ENCODE data around the gene KCNN1. TPM values are rescaled to one million over a fixed set of nuclear protein-coding genes. Genes with fewer than 3 reads are reported as not detected.

KCNN1 gene
- total and polyA plus RNA-seq, 3 donors from 2014 or later, result 4.4 to 15.9 (median 10.3) TPM

DNA sequence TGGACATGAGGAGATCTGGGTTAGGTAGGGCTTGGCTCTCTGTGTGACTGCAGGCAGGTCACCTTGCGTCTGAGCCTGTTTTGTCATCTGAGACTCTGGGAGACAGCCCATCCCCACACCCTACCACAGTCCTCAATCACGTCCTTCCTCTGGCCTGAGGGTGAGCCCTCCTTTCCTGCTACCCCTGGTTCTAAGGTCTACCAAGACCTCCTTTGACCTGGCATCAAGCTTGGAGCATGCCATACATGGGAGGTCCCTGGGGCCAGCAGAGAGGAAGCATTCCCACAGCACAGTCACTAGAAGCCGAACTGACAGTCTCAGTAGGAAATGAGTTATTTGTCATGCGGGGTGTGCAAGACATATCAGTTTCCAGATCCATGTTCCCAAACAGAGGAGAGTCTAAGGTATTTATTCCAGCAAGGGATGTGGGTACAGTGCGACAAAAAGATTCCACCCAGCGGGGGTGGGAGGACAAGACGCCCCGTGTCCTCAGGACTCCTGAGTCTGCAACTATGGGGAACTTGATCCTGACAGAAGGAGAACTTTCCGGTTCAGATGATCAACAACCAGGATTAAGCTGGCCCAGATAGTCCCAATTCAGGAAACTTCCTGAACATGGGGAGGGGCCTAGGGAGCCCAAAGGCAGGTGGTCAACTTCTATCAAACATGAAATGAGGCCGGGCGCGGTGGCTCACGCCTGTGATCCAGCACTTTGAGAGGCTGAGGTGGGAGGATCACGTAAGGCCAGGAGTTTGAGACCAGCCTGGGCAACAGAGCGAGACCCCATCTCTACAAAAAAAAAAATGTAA is 50.6 kb downstream of the KCNN1 start:
- TF ChIP-seq POLR2A (IDR thresholded peaks at IDR 0.05) (no peak), CTCF (IDR thresholded peaks at IDR 0.05) (no peak)
- DNase-seq, result no peak
- no peaks in the 10 kb centered on the region for H3K27me3 ChIP-seq
- WGBS, 2 donors, result 74 to 77% methylated on average over 12 to 15 of the region's 15 CpGs
- intact Hi-C loops (cut with DNase I; ENCODE audit: low total_unique reads), result no loop called here
- H3K4me3 ChIP-seq, result no peak overlapping the region
- H3K36me3 ChIP-seq (ENCODE audit: low read depth, missing control alignments), result no peaks in the 10 kb centered on the region
- peaks cover 38% of the 10 kb centered on the region for H3K4me1 ChIP-seq
- H3K27ac ChIP-seq, result peak overlapping the region; percentile 8 to 84
- H3K9me3 ChIP-seq, result no peaks in the 10 kb centered on the region

DNA sequence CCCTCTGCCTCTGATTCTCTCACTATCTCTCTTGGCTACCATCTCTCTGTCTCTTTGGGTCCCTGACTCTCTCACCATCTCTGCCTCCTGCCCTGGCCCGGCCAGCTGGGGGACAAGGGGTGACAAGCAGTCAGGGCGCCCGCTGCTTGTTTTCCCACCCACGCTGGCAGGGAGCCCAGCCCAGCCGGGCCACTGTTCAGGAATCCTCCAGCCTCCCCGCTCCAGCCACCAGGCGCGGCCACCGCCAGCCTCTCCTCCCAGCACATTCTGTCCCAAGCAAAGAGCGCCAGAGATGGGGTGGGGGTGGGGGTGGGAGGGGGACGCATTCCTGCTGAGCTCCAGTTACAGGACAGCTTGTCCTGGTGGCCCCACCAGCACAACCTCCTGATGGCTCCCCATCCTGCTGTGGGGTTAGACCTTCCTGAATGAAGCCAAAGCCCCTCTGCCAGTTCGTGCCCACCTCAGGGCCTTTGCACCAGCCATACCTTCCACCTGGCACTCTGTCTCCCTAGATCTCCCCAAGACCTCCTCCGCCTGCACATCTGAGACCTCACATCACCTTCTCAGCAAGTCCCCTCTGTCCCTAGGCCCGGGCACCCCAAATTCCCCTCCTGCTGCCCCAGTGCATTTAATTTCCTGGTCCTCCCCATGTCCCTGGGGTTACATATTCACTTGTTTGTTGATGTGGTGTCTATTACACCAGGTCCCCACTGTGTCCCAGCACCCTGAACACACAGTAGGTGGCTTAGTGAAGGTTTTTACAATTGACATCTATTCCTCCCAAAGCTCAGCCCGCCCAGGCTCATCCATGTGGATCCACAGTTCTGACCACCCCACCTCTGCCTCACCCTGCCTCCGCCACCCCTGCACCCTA is 53.5 kb downstream of the KCNN1 start:
- Histone ChIP-seq H3K27ac (peak overlapping the region; percentile 81 to 90), H3K27me3 (no peaks in the 10 kb centered on the region), H3K4me1 (peaks cover 52% of the 10 kb centered on the region), H3K9me3 (no peaks in the 10 kb centered on the region), H3K36me3 (ENCODE audit: low read depth, missing control alignments) (no peaks in the 10 kb centered on the region), H3K4me3 (no peak overlapping the region)
- peak; percentile 82 for DNase-seq
- intact Hi-C loops (cut with DNase I; ENCODE audit: low total_unique reads), result no loop called here
- WGBS, 2 donors, result 49 to 50% methylated on average over 15 to 16 of the region's 16 CpGs
- TF ChIP-seq POLR2A (IDR thresholded peaks at IDR 0.05) (no peak), CTCF (IDR thresholded peaks at IDR 0.05) (no peak)

DNA sequence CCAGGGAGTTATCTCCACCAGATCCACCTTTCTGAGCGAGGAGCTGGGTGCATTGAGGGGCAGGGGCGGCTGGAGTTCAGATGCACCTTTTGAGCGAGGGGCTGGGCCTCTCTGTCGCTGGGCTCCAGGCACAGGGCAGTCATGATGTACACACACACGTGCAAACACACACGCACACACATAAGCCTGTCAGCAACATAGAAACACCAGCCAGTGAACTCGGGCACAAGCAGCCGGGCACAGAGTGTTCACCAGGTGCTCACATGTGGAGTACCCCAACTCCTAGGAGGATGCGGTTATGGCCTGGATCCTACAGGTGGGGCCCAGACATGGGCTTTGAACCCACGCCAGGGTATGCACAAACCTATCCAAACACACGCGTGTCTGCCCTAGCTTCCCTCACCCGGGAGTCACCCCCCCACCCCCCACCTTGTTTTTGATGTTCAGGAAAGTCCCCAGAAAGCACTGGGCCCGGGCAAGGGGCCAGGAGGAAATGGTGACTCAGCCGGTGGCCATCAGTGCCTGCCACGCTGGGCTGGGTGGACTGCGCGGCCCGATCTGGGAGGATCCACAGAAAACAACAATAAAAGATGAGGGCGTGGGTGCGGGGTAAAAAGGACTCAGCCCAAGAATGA is 54.3 kb downstream of the KCNN1 start:
- Histone ChIP-seq H3K4me3 (no peak overlapping the region), H3K27me3 (no peaks in the 10 kb centered on the region), H3K36me3 (ENCODE audit: low read depth, missing control alignments) (no peaks in the 10 kb centered on the region), H3K4me1 (peaks cover 52% of the 10 kb centered on the region), H3K27ac (peak overlapping the region; percentile 81 to 90), H3K9me3 (no peaks in the 10 kb centered on the region)
- TF ChIP-seq CTCF (IDR thresholded peaks at IDR 0.05) (no peak), POLR2A (IDR thresholded peaks at IDR 0.05) (no peak)
- intact Hi-C loops (cut with DNase I; ENCODE audit: low total_unique reads), result no loop called here
- WGBS, 2 donors, result 32 to 50% methylated on average over 18 to 21 of the region's 21 CpGs
- DNase-seq, result peak; percentile 57

- no peak overlapping the region for H3K4me3 ChIP-seq
- intact Hi-C loops (cut with DNase I; ENCODE audit: low total_unique reads), result no loop called here
- peak overlapping the region; percentile 81 to 90 for H3K27ac ChIP-seq
- DNase-seq, result peak; percentile 90
- no peaks in the 10 kb centered on the region for H3K36me3 ChIP-seq (ENCODE audit: low read depth, missing control alignments)
- WGBS, 2 donors, result 61 to 62% methylated on average over 15 to 23 of the region's 23 CpGs
- no peak for TF ChIP-seq POLR2A (IDR thresholded peaks at IDR 0.05)
- no peak for TF ChIP-seq CTCF (IDR thresholded peaks at IDR 0.05)
- H3K27me3 ChIP-seq, result no peaks in the 10 kb centered on the region
- peaks cover 46% of the 10 kb centered on the region for H3K4me1 ChIP-seq
- no peaks in the 10 kb centered on the region for H3K9me3 ChIP-seq
Measured at GRCh38 chr19:18023622-18024251, 56.8 kb downstream of the KCNN1 start.

All from testis (tissue), 3 donors.